Fibroblast of pulmonary artery (primary cell): ENCODE data around the gene SPAG9.

Source experiments
- DNase-seq: peaks from one replicate; pipeline ENCODE4 v3.0.0-alpha.2; 2010; ENCODE audit warnings: low read depth
- H3K4me3 ChIP-seq: replicated peaks from 2 replicates; pipeline ENCODE4 v1.5.1; 2011; ENCODE audit warnings: low read depth, mild to moderate bottlenecking, control low read depth, low read length, moderate library complexity
- CTCF ChIP-seq: IDR thresholded peaks from 2 replicates; pipeline ENCODE4 v1.5.1; 2011; ENCODE audit warnings: mild to moderate bottlenecking, control low read depth, low read length, inconsistent platforms; ENCODE audit errors: missing control alignments

The SPAG9 gene

GRCh38 chr17:50961282-50962220 is 159.1 kb downstream of the SPAG9 start:
- no peak overlapping the region for H3K4me3 ChIP-seq
- DNase-seq: no peak
- TF ChIP-seq CTCF: no peak

- DNase-seq: no peak
- no peak overlapping the region for H3K4me3 ChIP-seq
- TF ChIP-seq CTCF: no peak
Observed at GRCh38 chr17:50959341-50959740, 161.3 kb downstream of the SPAG9 start.

- no peak for TF ChIP-seq CTCF
- no peak for DNase-seq
Observed at GRCh38 chr17:50957600-50958575, 162.8 kb downstream of the SPAG9 start.

GRCh38 chr17:50956750-50957523 is 163.7 kb downstream of the SPAG9 start:
- peak; percentile 76 for TF ChIP-seq CTCF
- no peak overlapping the region for H3K4me3 ChIP-seq
- peak; percentile 65 for DNase-seq

More at GRCh38 chr17:50957600-50958575, 162.8 kb downstream of the SPAG9 start:
- no peak overlapping the region for H3K4me3 ChIP-seq

GRCh38 chr17:50956409-50956749 is 164.3 kb downstream of the SPAG9 start:
- no peak overlapping the region for H3K4me3 ChIP-seq
- DNase-seq: no peak
- no peak for TF ChIP-seq CTCF

GRCh38 chr17:50955667-50956120 is 165.0 kb downstream of the SPAG9 start:
- TF ChIP-seq CTCF: no peak
- DNase-seq: no peak
- no peak overlapping the region for H3K4me3 ChIP-seq
